HG02588 (cell line): ENCODE data around the gene CDH4.

ENCODE experiments used
- ATAC-seq: cut with Tn5 transposase; IDR thresholded peaks from one replicate; pipeline ENCODE4 v1.9.1; 2021; ENCODE audit warnings: mild to moderate bottlenecking, moderate library complexity; ENCODE audit not compliant: unreplicated experiment

CDH4 gene

GRCh38 chr20:61482901-61483300 is 230.8 kb downstream of the CDH4 start:
- no peak for ATAC-seq

- ATAC-seq, result no peak
Measured at GRCh38 chr20:61483336-61484067, 231.4 kb downstream of the CDH4 start.

GRCh38 chr20:61486198-61486597 is 234.1 kb downstream of the CDH4 start:
- no peak for ATAC-seq

GRCh38 chr20:61487346-61487996 is 235.4 kb downstream of the CDH4 start:
- ATAC-seq, result no peak

- no peak for ATAC-seq
Measured at GRCh38 chr20:61487997-61488371, 235.9 kb downstream of the CDH4 start.

- ATAC-seq, result no peak
Measured at GRCh38 chr20:61490721-61491120, 238.7 kb downstream of the CDH4 start.

- ATAC-seq, result no peak
Measured at GRCh38 chr20:61492065-61492464, 240.0 kb downstream of the CDH4 start.

- no peak for ATAC-seq
Measured at GRCh38 chr20:61493798-61494305, 241.8 kb downstream of the CDH4 start.

GRCh38 chr20:61494763-61495575 is 242.9 kb downstream of the CDH4 start:
- no peak for ATAC-seq

- no peak for ATAC-seq
Measured at GRCh38 chr20:61497029-61497627, 245.1 kb downstream of the CDH4 start.

GRCh38 chr20:61499859-61500554 is 247.9 kb downstream of the CDH4 start:
- no peak for ATAC-seq

GRCh38 chr20:61500791-61501321 is 248.8 kb downstream of the CDH4 start:
- ATAC-seq, result no peak

GRCh38 chr20:61502433-61502832 is 250.4 kb downstream of the CDH4 start:
- ATAC-seq, result no peak

- ATAC-seq, result no peak
Measured at GRCh38 chr20:61503106-61503505, 251.0 kb downstream of the CDH4 start.

GRCh38 chr20:61505508-61505907 is 253.4 kb downstream of the CDH4 start:
- no peak for ATAC-seq

- no peak for ATAC-seq
Measured at GRCh38 chr20:61507778-61508177, 255.7 kb downstream of the CDH4 start.

GRCh38 chr20:61508301-61509096 is 256.4 kb downstream of the CDH4 start:
- ATAC-seq, result no peak

- no peak for ATAC-seq
Measured at GRCh38 chr20:61510778-61511330, 258.8 kb downstream of the CDH4 start.

GRCh38 chr20:61512475-61512874 is 260.4 kb downstream of the CDH4 start:
- ATAC-seq, result no peak
